Omental fat pad (tissue), 4 donors: ENCODE measurements around the gene DAPK1. TPM values are rescaled to one million over a fixed set of nuclear protein-coding genes. Genes with fewer than 3 reads are reported as not detected.
"Not testable (repeated sequence)": the region's sequence is repeated elsewhere in the genome, so short reads cannot be mapped to it uniquely, and the experiment has no call there.

Experiments used
- ATAC-seq: fragments of 150-250 bp; one replicate; pipeline ENCODE4 v1.9.1; 2016; ENCODE audit warnings: mild to moderate bottlenecking, moderate library complexity; ENCODE audit not compliant: low FRiP score
- DNase-seq: peaks from one replicate; pipeline ENCODE4 v3.0.0-alpha.2; 2019; ENCODE audit warnings: low spot score
- CTCF ChIP-seq, 3 donors: fragments of 450-650 bp; IDR thresholded peaks; one replicate each; pipeline ENCODE4 v1.5.1; 2016 to 2017; ENCODE audit warnings: antibody characterized with exemption in 3 of 3, mild to moderate bottlenecking in 3 of 3, moderate library complexity in 2 of 3
- total RNA-seq, 4 donors: library from RNA; depleted of rRNA; stranded (reverse); fragments of >200 nt; gene quantifications; one replicate each; pipeline ENCODE4 v1.1.0, GENCODE V29; 2016

DAPK1 gene
- total RNA-seq, 4 donors from 2014 or later: 56.1 to 214 (median 88.1) TPM

GRCh38 chr9:87548159-87548558 is 50.5 kb downstream of the DAPK1 start:
- no peak for TF ChIP-seq CTCF (IDR thresholded peaks at IDR 0.05)
- DNase-seq (no peak), ATAC-seq (no peak)

- DNase-seq, ATAC-seq: not testable (repeated sequence)
These were observed 51.4 kb downstream of the DAPK1 start for GRCh38 chr9:87549088-87549487.

GRCh38 chr9:87549791-87550190 is 52.1 kb downstream of the DAPK1 start:
- TF ChIP-seq CTCF (IDR thresholded peaks at IDR 0.05): no peak
- DNase-seq: no peak

GRCh38 chr9:87550253-87550954 is 52.7 kb downstream of the DAPK1 start:
- ATAC-seq (no peak), DNase-seq (no peak)
- no peak for TF ChIP-seq CTCF (IDR thresholded peaks at IDR 0.05)

More at GRCh38 chr9:87549791-87550190, 52.1 kb downstream of the DAPK1 start:
- no peak for ATAC-seq

GRCh38 chr9:87551772-87552217 is 54.1 kb downstream of the DAPK1 start:
- DNase-seq (no peak), ATAC-seq (no peak)
- no peak for TF ChIP-seq CTCF (IDR thresholded peaks at IDR 0.05)

- no peak for ATAC-seq
- DNase-seq: no peak
- no peak for TF ChIP-seq CTCF (IDR thresholded peaks at IDR 0.05)
These were observed 56.7 kb downstream of the DAPK1 start for GRCh38 chr9:87554171-87554910.

- ATAC-seq (no peak), DNase-seq (no peak)
- no peak for TF ChIP-seq CTCF (IDR thresholded peaks at IDR 0.05)
These were observed 57.3 kb downstream of the DAPK1 start for GRCh38 chr9:87554976-87555375.
